Stimulated activated naive B cell treated with anti-CD40 and anti-IgM and Interleukin-4, amounts not matched to agents 10 μg/mL and 1 μg/mL and 100 μg/mL, for 72 hours (primary cell): Measurements from ENCODE around the gene SCD5.

ENCODE experiments used
- ATAC-seq, 2 donors: fragments of 150-1000 bp; cut with Tn5 transposase; replicated peaks; 2 replicates each; pipeline ENCODE4 v1.10.0; 2021; ENCODE audit warnings: moderate library complexity in 1 of 2
- DNase-seq: peaks from one replicate; pipeline ENCODE4 v3.0.0; 2021
- H3K27ac Mint-ChIP-seq: one replicate; pipeline ENCODE4 v1.8.0; 2022; ENCODE audit warnings: mild to moderate bottlenecking, mixed read lengths
- H3K27me3 Mint-ChIP-seq, 2 donors: one replicate each; pipeline ENCODE4 v1.8.0; 2022; ENCODE audit warnings: mixed read lengths in 2 of 2
- H3K36me3 Mint-ChIP-seq, 2 donors: one replicate each; pipeline ENCODE4 v1.8.0; 2022; ENCODE audit warnings: mixed read lengths in 2 of 2, mild to moderate bottlenecking in 1 of 2
- H3K4me1 Mint-ChIP-seq, 2 donors: one replicate each; pipeline ENCODE4 v1.8.0; 2022; ENCODE audit warnings: mixed read lengths in 2 of 2, mild to moderate bottlenecking in 1 of 2
- H3K4me3 Mint-ChIP-seq, 2 donors: one replicate each; pipeline ENCODE4 v1.8.0; 2022; ENCODE audit warnings: mild to moderate bottlenecking in 2 of 2, mixed read lengths in 2 of 2, moderate library complexity in 1 of 2
- H3K9me3 Mint-ChIP-seq, 2 donors: one replicate each; pipeline ENCODE4 v1.8.0; 2022; ENCODE audit warnings: mixed read lengths in 2 of 2, mild to moderate bottlenecking in 1 of 2

The SCD5 gene

DNA sequence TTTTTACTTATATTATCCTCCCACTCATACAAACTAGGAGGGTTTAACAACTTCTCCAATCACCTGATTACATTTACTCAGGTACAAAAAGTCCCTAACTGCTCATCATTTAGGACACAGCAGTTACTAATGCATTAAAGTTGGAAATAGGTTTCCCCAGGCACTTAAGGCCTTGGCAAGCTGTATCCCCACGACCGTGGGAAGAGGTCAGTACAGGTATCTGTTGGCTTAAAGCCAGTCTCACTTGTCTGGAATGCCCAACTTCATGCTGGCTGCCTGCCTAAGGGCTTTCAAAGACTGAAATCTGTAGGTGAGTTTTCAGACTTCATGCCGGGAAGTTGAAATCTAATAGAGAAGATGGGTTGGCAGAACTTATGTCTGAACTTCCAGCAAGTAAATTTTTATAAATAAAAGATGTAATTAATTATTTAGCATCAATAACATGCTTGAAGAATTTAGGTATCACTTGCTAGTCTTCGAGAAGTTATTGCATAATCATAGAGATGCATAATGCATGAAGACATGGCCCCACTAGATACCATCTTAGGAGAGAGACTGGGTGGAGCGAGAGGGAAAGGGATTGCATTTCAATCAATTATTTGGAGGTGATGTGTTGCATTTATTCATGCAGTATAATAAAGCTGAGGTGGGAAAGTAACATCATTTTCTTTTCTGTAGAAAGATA, 54.2 kb downstream of the SCD5 start:
- peaks cover 0 to under 1% of the 10 kb centered on the region in 2 donors for H3K4me1 Mint-ChIP-seq
- no peaks in the 10 kb centered on the region for H3K36me3 Mint-ChIP-seq
- H3K27me3 Mint-ChIP-seq, result peaks cover 0 to 5% of the 10 kb centered on the region in 2 donors
- no peak overlapping the region for H3K27ac Mint-ChIP-seq
- ATAC-seq, result no peak
- DNase-seq, result no peak
- H3K4me3 Mint-ChIP-seq, result no peak overlapping the region
- peaks cover 0 to under 1% of the 10 kb centered on the region in 2 donors for H3K9me3 Mint-ChIP-seq

DNA sequence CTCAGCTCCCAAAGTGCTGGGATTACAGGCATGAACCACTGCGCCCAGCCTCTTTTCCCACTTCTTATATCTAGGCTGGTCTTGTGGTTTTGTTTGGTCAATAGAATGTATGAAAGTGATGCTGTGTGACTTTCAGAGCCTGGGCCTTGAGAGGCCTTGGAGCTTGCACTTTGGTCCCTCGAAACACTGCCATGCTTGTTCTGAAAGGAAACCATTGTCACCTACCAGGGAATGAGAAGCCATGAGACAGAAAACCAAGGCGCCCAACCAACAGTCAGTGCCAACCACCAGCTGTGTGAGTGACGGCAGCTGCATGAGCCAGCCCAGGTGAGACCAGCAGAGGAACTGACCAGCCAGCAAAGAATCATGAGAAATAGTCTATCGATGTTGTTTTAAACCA, 57.4 kb downstream of the SCD5 start:
- no peak overlapping the region for H3K27ac Mint-ChIP-seq
- no peak for ATAC-seq

DNA sequence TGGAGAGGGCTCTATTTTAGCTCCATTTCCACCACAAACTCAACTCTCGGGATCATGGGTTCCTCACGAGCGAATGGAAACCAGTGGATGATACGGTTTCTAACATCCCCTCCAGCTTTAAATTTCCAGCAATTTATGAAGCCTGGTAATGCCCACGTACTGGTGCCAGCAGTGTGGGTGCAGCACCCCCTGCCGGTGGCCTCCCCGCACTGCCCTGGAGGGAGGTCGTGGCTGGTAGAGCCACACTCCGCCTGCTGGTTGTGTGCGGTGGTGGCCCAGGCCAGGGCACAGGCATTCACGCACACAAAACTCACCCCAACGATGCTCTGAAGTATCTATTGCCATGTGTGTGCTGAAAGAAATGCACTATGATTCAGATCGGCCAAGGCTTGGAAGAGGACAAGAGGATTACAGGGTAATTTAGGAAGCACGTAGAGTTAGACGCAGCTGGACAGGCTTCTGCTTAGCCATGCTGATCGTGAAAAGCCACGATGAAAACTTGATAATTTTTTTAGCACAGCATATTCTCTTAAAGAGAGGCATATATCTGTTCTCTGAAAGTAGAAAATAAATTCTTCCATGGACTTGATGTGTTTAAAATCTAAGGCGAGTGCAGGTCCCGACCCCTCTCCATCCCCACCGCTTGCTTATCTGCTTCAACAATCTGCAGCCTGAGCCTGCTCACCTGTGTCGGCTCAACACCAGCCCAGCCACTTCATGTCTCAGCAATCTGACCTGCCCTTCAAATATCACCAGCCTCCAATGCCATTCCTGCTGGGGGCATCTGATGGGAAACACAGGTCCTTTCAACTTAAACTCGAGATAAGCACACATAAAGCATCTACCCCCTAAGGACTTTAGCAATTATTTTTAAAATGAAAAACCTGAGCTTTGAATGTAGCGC, 59.1 kb downstream of the SCD5 start:
- Mint-ChIP-seq H3K27me3 (peaks cover 0 to 6% of the 10 kb centered on the region in 2 donors), H3K9me3 (peaks cover 0 to 1% of the 10 kb centered on the region in 2 donors), H3K4me3 (no peak overlapping the region), H3K36me3 (no peaks in the 10 kb centered on the region), H3K4me1 (peaks cover 0 to 2% of the 10 kb centered on the region in 2 donors), H3K27ac (no peak overlapping the region)
- peak; percentile 96 to 99 for ATAC-seq
- peak; percentile 50 for DNase-seq

More for the DNA sequence above, 57.4 kb downstream of the SCD5 start:
- DNase-seq, result no peak
- peaks cover 0 to 6% of the 10 kb centered on the region in 2 donors for H3K27me3 Mint-ChIP-seq
- no peaks in the 10 kb centered on the region for H3K36me3 Mint-ChIP-seq
- peaks cover 0 to 2% of the 10 kb centered on the region in 2 donors for H3K4me1 Mint-ChIP-seq
- H3K4me3 Mint-ChIP-seq, result no peak overlapping the region
- H3K9me3 Mint-ChIP-seq, result peaks cover 0 to 1% of the 10 kb centered on the region in 2 donors

DNA sequence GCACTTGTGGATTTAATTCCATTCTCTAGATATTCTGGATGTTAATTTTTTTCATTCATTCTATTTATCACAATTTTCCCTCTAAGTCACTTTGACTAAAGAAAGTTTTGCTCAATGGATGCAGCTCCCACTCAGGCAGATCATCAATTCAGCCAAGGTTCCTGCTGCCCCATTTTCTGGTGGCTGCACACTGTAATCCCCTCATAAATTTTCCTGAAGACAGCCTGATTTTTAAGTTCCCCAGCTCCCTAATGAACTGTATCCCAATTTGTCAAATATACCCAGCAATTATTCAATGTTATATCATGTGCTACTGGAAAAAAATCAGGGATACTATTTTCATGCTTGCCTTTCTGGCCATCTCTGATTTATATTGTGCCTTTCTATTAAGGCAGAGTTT, 61.2 kb downstream of the SCD5 start:
- peaks cover 0 to 2% of the 10 kb centered on the region in 2 donors for H3K4me1 Mint-ChIP-seq
- peaks cover 0 to 6% of the 10 kb centered on the region in 2 donors for H3K27me3 Mint-ChIP-seq
- no peak overlapping the region for H3K27ac Mint-ChIP-seq
- no peak overlapping the region for H3K4me3 Mint-ChIP-seq
- H3K9me3 Mint-ChIP-seq, result peaks cover 0 to 1% of the 10 kb centered on the region in 2 donors
- H3K36me3 Mint-ChIP-seq, result no peaks in the 10 kb centered on the region
- no peak for DNase-seq
- ATAC-seq, result no peak

DNA sequence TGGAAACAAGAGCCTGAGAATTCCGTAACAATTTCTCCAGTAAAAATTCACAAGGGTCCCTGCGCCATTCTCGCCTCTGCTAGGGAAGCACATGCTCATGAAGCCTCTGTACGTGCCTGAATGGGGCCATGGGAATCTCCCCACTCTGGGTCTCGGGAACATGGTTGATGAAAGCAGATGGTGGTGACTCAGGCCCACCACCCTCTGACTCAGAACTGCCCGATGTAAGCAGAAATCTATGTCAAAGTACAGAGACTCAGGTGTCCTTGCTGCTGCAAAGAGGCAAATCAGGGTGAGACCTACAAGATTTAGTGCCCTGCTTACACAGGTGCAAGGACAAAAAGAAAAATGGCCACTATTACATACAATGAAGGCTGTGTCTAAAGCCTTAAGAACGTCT, 65.0 kb downstream of the SCD5 start:
- no peak for ATAC-seq
- no peak overlapping the region for H3K4me3 Mint-ChIP-seq
- no peaks in the 10 kb centered on the region for H3K4me1 Mint-ChIP-seq
- H3K9me3 Mint-ChIP-seq, result no peaks in the 10 kb centered on the region
- H3K27me3 Mint-ChIP-seq, result no peaks in the 10 kb centered on the region
- DNase-seq, result no peak
- H3K36me3 Mint-ChIP-seq, result no peaks in the 10 kb centered on the region
- H3K27ac Mint-ChIP-seq, result no peak overlapping the region

DNA sequence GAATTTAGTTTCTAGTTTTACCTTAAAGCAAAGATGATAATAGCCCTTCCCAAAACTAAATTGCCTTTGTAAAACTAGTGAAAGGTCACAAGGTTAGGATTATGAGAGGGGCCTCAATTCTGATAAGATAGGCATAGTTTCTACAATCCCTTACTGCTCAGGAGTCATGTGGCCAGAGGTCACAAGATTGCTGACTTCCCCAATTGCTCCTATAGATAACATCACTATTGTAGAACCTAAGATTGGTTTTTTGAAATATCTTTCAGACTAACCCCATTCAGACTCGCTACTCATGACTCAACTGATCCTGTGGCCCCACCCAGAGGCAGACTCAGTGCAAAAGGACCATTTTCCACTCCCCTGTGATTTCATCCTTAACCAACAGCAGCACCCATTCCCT, 70.3 kb downstream of the SCD5 start:
- no peaks in the 10 kb centered on the region for H3K9me3 Mint-ChIP-seq
- no peak overlapping the region for H3K4me3 Mint-ChIP-seq
- H3K4me1 Mint-ChIP-seq, result no peaks in the 10 kb centered on the region
- no peak for ATAC-seq
- no peak for DNase-seq
- no peaks in the 10 kb centered on the region for H3K27me3 Mint-ChIP-seq
- no peak overlapping the region for H3K27ac Mint-ChIP-seq
- no peaks in the 10 kb centered on the region for H3K36me3 Mint-ChIP-seq

DNA sequence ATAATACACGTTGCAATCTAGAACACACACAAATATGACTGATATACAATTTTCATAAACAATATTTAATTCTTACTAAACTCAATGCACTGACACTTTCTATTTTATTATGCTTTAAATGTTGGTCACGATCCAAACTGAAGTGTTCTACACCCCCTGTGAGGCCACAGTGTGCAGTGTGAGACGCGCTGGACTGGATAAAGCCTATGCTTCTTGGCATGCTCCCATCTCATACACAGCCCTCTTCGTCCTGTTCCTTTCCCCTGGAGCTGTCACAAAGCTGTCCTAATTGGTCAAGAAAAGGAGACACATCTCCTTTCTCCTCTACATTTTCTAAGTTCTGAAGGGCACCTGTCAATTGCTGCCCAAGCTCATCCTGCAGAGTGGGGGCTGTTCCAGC, 72.0 kb downstream of the SCD5 start:
- Mint-ChIP-seq H3K27me3 (no peaks in the 10 kb centered on the region), H3K4me1 (no peaks in the 10 kb centered on the region), H3K4me3 (no peak overlapping the region), H3K36me3 (no peaks in the 10 kb centered on the region), H3K27ac (no peak overlapping the region), H3K9me3 (no peaks in the 10 kb centered on the region)
- DNase-seq (no peak), ATAC-seq (no peak)

DNA sequence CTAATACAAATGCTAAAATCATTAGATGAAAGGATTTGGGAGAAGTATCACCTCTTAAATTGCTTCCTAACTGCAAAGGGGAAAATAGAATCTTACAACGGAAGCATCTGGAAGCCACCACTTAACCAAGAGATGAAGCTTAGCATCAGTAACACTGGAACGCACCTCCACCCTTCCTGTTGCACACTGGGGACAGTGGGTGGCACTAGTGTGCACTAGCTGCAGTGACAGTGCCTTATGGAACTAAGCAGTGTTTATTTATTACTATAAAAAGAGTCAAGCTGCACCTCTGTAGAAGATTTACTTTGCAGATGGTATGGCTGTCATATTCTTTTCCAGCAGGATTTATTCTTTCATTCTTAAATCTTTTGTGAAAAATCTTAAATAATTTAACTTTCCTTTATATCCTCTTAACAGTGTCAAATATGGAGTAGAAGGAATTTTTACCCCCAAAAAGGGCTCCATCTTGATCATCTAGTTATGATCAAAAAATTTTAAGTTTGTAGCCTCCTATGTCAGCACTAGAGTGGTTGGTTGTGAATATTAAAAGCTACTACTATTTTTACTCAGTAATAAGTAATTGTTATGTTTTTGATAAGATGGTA, 76.7 kb downstream of the SCD5 start:
- ATAC-seq (peak; percentile 84 to 86), DNase-seq (no peak)
- no peaks in the 10 kb centered on the region for H3K4me1 Mint-ChIP-seq
- H3K4me3 Mint-ChIP-seq, result no peak overlapping the region
- H3K27me3 Mint-ChIP-seq, result no peaks in the 10 kb centered on the region
- no peaks in the 10 kb centered on the region for H3K9me3 Mint-ChIP-seq
- no peaks in the 10 kb centered on the region for H3K36me3 Mint-ChIP-seq
- no peak overlapping the region for H3K27ac Mint-ChIP-seq

DNA sequence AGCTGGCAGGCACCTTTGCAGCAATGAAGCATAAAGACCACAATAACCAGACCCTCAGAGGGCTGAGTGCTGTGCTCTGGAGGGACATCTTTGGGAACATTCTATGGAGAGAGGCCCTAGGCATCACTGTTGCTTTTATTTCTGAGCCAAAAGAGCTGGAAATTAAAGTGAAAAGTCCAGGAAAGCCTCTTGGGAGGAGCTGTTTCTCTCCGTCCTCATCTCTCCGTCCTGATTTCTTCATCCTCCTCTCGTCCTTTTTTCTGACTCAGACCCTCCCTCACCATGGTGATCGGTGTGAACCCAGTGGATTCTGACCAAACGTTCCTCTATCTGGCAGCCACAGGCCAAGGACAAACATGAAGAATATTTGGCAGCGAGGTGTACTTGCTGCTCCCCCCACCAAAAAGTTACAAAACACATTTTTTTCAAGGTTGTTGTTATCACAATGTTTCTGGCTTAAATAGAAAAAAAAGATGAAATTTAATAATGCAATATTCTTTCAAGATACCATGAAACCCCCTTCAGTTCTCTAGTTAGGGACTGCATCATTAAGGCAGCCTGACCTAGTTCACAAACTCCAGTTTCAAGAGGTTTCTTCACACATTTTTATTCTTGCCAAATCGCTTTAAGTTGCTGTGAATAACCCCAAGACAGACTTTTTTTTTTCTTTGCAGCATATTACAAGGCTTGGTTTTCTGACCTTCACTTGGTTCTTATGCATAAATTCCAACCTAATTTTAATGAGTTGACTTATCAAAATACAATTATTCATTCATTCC, 80.2 kb downstream of the SCD5 start:
- Mint-ChIP-seq H3K27ac (no peak overlapping the region), H3K4me3 (no peak overlapping the region), H3K27me3 (no peaks in the 10 kb centered on the region), H3K9me3 (no peaks in the 10 kb centered on the region), H3K4me1 (no peaks in the 10 kb centered on the region), H3K36me3 (no peaks in the 10 kb centered on the region)
- ATAC-seq, result no peak
- DNase-seq, result no peak

DNA sequence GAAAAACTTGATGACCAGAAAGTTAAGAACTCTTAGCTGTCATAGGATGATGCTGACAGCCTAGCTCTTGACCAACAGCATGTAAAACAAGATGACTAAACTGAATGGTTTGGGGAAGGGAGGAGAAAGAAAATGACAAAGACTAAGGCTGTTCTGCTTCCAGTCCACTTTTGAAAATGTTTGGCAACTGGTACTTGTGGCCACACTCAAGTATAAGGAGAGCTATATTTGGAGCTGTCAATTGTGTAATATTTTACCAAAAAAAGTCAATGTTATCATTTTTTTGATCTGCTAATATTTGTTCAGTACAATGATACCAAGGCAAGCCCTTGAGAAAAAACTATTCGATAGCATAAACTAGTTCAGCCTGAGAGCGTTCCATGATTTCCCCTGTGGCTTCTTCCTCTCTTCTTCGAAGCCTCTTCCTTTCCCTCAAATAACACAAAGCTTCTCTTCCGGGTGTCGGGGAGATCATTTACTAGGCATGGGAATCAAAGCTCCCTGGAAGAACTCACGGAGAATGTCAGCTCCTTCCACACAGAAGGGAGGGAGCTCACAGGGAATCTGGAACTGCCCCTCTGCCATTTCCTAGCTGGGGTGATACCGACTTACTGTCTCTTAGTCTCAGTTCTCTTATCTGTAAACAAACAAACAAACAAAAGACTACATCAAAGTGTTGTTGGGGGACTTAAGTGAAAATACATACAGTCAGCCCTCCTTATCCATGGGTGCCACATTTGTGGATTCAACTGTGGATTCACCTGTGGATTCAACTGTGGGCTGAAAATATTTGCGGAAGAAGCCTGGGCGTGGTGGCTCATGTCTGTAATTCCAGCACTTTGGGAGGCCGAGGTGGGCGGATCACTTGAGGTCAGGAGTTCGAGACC, 82.6 kb downstream of the SCD5 start:
- no peak overlapping the region for H3K27ac Mint-ChIP-seq

DNA sequence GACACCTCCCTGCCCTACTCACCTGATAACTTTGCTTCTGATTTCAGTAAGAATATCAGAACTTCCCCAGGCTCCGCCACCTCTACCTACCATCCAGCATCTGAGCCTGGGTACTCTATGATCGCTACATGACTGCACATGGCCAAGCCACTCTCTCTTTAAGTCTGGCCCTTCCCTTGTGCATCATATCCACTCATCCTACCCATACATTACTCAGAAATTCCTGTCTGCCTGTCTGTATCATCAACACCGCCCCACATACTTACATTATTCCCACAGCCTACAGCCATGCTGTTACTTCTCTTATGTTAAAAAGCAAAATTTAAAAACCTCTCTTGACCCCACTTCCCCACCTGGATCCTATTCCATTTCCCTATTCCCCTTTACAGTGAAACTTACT, 84.7 kb downstream of the SCD5 start:
- Mint-ChIP-seq H3K4me1 (no peaks in the 10 kb centered on the region), H3K9me3 (no peaks in the 10 kb centered on the region), H3K27ac (no peak overlapping the region), H3K4me3 (no peak overlapping the region), H3K27me3 (no peaks in the 10 kb centered on the region), H3K36me3 (no peaks in the 10 kb centered on the region)
- no peak for ATAC-seq
- DNase-seq, result no peak

More for the DNA sequence above, 82.6 kb downstream of the SCD5 start:
- Mint-ChIP-seq H3K27me3 (no peaks in the 10 kb centered on the region), H3K4me3 (no peak overlapping the region), H3K9me3 (no peaks in the 10 kb centered on the region), H3K36me3 (no peaks in the 10 kb centered on the region), H3K4me1 (no peaks in the 10 kb centered on the region)
- DNase-seq (no peak), ATAC-seq (no peak)

DNA sequence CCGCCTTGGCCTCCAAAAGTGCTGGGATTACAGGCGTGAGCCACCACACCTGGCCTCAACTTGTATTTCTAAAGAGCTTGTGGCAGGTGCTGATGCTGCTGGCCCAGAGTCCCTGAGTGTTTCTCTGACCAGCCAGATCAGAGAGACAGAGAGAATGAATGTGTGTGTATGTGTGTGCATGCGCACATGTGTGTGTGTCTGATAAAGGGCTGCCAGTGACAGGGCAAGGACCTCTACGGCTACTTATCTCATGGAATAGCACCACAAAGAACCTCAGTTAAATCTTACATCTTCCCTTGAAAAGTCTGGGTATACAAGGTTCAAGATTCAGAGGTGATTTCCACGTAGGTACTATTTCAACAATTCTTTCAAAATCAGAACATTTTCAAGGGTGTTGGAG, 86.0 kb downstream of the SCD5 start:
- H3K4me3 Mint-ChIP-seq, result no peak overlapping the region
- no peaks in the 10 kb centered on the region for H3K9me3 Mint-ChIP-seq
- no peak overlapping the region for H3K27ac Mint-ChIP-seq
- no peak for ATAC-seq
- DNase-seq, result no peak
- no peaks in the 10 kb centered on the region for H3K4me1 Mint-ChIP-seq
- H3K27me3 Mint-ChIP-seq, result no peaks in the 10 kb centered on the region
- H3K36me3 Mint-ChIP-seq, result no peaks in the 10 kb centered on the region

DNA sequence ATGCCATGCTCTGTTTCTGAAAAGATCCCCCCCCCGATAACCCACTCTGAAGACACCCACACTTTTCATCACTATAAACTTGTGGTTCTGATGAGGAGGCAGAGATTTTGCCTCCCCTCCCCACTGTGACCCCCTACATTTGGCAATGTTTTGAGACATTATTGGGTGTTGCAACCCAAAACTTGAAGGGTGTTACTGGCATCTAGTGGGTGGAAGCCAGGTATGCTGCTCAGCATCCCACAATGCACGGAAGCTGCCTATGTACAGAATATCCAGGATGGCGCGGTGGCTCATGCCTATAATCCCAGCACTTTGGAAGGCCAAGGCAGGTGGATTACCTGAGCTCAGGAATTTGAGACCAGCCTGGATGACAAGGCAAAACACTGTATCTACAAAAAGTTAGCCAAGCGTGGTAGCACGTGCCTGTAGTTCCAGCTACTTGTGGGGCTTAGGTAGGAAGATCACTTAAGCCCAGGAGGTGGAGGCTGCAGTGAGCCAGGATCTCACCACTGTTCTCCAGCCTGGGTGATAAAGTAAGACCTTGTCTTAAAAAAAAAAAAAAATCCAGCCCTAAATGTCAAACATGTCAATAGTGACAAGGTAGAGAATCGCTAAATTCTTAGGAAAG, 87.3 kb downstream of the SCD5 start:
- H3K27me3 Mint-ChIP-seq, result no peaks in the 10 kb centered on the region
- no peaks in the 10 kb centered on the region for H3K36me3 Mint-ChIP-seq
- ATAC-seq (no peak), DNase-seq (no peak)
- H3K9me3 Mint-ChIP-seq, result no peaks in the 10 kb centered on the region
- no peaks in the 10 kb centered on the region for H3K4me1 Mint-ChIP-seq
- H3K4me3 Mint-ChIP-seq, result no peak overlapping the region
- no peak overlapping the region for H3K27ac Mint-ChIP-seq
